Ecto neural progenitor cell (in vitro differentiated cells): ENCODE results near the gene EXOC6B.

Experiments
- DNase-seq: peaks from one replicate; pipeline ENCODE4 v3.0.0-alpha.2; 2018; ENCODE audit warnings: low spot score

Gene EXOC6B

DNA sequence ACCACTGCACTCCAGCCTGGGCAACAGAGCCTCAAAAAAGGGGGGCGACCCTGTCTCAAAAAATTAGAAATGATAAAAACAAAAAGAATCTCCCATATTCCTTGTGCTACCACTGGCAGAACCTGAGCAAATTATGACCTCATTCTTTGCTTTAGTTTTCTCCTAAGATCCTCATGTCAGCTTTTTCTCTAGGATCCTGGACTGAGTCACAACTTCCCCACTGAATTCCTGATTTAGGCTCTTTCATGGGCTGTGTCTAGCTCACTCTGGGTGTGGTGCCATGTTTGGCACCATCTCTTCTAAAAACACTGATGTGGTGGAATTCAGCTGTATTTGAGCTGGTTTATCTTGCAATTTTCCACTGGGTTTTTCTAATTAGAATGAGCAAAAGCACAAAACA is 37.1 kb downstream of the EXOC6B start:
- no peak for DNase-seq

DNA sequence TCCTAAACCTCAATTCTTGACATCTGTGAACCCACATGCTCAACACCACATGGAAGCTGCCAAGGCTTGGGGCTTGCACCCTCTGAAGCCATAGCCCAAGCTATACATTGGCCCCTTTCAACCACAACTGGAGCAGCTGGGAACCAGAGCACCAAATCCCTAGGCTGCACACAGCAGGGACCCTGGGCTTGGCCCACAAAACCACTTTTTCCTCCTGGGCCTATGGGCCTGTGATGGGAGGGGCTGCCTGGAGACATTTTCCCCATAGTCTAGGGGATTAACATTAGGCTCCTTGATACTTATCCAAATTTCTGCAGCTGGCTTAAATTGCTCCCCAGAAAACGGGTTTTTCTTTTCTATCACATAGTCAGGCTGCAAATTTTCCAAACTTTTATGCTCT is 40.3 kb downstream of the EXOC6B start:
- no peak for DNase-seq

DNA sequence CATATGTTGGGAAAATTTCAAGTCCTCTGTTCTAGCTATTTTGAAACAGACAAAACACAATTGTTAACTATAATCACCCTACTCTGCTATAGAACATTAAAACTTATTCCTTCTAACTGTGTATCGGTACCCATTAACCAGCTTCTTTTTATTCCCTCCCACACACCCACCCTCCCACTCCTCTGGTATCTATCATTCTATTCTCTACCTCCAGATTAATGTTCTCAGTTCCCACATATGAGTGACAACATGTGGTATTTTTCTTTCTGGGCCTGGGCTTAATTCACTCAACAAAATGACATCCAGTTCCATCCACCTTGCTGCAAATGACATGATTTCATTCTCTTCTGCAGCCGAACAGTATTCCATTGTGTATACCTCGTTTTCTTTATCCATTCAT is 43.3 kb downstream of the EXOC6B start:
- DNase-seq, result no peak

DNA sequence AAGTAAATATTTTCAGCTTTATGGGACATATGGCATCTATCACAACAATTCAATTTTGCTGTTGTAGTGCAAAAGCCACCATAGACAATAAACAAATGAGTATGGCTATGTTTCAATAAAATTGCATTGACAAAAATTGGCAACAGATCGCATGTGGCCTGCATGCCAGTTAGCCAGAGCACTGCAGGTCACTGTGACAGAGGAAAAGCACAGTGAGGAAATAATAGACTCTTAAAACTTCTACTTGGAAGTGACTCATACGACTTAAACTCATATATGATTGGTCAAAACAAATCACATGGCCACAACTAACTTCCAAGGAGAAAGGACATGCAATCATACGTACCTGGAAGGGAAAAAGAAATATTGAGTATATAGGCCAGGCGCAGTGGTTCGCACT is 44.4 kb downstream of the EXOC6B start:
- no peak for DNase-seq

DNA sequence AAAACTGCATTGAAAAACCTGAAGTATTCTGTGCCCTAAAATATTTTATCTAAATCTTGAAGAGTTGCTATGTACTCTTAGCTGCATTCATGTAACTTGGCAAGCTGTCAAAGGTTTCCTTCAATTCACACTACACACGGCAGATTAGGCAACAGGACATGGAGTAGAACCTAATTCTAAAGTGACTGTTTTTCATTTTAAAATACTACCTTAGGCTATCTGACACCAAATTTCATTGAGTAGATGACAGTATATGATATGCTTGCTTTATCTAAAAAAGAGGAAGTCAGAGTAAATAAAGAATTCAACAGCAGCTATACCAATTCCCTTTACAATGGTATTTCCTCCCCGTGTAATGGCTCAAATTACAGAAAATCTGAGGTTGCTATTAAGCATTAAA is 45.4 kb downstream of the EXOC6B start:
- DNase-seq, result no peak

GRCh38 chr2:72779495-72779894 is 46.3 kb downstream of the EXOC6B start:
- no peak for DNase-seq

DNA sequence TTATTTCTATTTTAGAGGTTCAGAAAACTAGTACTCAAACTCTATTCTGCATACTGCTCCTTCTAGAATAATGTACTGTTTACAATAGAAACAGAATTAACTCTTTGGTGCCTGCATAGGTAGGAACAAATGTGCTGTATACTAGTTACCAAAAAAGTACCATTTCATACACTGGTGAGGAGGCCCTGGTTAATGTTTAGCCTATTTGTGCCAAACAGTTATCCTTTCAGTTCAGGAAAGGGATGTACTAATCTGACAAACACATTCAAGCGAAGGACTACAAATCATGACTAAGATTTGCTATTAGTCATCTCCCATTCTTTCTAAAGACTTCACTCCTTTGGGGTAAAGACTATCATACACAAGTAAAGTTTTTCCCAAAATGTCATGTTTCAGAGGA is 47.4 kb downstream of the EXOC6B start:
- DNase-seq, result no peak

DNA sequence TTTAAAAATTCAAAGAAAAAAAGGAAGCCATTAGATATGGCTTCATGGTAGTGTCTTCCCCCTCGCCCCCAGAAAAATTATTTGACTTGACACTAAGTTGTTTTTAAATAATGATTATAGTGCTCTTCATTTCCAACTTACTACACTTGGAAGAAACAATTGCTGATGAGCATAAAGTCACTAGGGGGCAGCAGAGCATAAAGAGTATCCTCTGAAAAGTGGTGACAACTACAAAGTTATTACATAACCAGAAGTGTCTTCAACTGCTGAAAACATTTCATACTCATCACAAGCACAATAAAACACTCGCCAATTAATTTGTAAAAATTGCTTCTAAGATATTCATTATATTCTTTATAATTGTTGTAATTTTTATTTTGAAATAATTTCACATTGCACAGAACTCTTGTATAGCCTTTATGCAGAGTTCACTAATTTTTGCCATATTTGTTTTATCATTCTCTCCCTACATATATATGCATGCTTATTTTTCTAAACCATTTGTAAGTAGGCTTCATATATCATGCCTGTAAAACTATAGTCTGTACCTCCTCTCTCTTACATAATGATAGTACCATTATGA is 54.9 kb downstream of the EXOC6B start:
- DNase-seq, result no peak

DNA sequence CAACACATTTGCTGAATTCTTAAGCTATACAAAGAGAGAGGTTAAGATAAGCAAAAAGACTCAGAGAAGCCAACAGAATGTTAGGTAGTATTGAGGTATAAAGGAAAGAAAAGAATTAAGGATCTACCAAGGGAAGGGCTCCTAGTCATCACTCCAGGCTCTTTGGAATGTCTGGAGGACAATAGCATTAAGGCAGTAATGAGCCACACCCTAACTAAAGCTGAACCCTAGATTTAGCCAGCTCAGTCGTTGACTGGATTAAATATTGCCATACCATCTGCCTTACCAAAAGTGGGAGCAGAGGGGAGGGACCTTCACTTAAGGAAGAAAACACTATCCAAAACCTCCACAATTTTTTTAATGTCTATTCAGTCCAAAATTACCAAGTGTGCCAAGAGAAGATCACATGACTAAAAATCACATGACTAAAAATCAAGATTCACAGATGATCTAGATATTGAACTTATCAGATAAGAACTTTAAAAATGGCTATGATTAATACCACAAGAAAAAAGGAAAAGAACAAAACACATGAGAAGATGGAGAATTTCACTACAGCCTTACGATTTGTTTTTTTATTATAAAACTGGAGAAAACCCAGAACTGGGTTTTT is 59.7 kb downstream of the EXOC6B start:
- no peak for DNase-seq

DNA sequence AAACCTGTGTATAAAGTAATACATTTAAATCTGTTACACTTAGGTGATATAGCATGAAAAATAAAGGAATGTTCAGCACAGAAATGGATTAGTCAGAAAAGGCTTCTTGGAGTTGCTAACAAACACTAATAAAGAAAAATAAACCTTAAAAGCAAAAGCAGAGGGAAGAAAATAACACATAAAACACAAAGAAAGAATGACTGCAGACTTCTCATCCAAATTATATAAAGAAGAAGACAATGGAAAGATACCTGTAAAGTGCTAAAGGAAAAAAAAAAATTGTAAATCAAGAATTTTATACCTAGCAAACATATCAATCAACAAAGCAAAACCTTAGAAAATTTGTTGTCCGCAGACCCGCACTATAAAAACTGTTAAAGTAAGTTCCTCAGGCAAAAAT is 63.6 kb downstream of the EXOC6B start:
- no peak for DNase-seq

DNA sequence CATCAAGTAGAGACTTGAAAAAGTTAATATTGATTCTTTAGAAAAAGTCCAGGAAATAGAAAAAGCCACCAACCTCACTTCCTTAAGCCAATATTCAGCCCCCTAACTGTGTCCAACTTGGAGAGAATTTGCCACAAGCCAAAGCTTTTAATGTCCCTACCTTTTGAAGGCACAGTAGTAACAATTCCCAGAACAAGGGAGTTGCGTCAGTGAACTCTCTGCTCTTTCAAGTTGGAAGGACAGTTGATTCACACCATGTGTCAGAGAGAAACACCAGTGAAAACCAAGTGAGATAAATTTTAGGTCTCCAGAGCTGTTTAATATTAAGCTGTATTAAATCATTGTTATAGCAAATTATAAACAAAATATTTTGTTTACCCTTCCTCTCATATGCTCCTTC is 66.1 kb downstream of the EXOC6B start:
- no peak for DNase-seq

DNA sequence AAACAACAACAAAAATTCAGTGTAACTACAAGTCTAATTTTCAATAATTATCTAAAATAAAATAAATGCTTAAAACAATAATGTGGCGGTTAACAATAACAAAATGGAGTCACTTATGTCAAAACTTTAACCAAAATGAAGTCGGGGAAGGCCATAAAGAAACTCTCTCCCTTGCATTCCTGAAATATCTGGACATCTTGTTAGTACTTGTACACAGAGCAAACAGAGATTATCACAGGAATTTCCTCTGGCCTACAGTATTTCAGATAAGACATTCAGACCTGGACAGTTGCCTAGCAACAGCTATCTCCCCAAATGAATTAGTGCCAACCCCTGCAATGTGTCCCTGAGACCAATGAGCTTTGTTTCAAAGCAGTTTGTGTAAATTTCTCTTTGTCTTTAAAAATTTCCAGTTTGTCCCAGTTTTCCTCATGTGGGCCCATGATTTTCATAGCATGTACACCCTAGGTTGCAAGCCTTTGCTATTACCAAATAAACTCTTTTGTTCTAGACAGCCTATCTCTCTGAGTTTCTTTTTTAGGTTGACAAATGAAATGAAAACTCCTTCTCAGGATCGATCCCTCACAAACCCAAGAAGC is 68.6 kb downstream of the EXOC6B start:
- no peak for DNase-seq

GRCh38 chr2:72755647-72756423 is 70.0 kb downstream of the EXOC6B start:
- DNase-seq, result no peak

GRCh38 chr2:72754628-72755320 is 71.1 kb downstream of the EXOC6B start:
- DNase-seq, result no peak

GRCh38 chr2:72750977-72751639 is 74.7 kb downstream of the EXOC6B start:
- no peak for DNase-seq

GRCh38 chr2:72750466-72750865 is 75.4 kb downstream of the EXOC6B start:
- no peak for DNase-seq

- DNase-seq, result no peak
These were observed 78.5 kb downstream of the EXOC6B start for GRCh38 chr2:72747344-72747743.

DNA sequence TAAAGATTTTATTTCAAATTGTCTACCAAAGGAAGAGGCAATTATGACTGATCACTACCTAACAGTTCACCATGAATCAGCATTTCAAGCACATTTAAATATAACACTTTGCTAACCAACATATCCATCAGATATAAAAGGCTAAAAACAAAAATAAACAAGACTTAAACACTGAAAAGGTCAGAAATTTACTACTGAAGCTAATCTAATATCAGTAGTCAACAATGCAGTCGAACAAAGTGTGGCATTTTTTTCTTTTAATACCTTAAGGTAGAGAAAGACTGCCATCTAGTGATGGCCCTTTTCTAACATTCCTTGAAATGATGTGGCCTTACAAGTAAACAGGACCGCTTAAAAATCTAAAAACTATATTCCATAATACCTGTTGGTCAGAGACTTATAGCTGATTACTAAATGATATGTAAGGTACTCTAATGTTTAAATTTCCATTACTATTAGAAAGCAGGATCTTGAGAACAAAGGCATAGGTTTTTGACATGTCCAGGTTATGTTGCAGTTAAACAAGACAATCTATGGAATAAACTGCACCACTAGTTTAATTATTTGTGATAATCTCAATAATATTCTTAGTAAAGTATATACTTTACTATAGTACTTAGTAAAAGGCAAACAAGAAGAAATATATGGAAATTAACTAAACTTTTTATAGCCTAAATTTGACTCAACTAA is 80.0 kb downstream of the EXOC6B start:
- no peak for DNase-seq

DNA sequence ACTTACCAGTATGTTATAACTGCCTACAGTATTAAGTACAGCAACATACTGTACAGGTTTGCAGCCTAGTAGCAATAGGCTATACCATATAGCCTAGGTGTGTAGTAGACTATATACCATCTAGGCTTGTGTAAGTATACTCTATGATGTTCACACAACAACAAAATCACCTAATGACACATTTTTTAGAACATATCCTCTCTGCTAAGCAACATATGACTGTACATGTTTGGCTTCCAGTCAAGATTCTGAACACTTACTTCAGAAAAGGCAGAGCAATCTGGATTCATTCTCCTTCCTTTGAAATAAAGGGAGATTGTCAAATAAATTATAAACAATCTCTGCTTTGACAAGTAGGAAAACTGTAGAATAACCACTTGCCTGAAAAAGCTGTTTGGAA is 81.8 kb downstream of the EXOC6B start:
- DNase-seq, result no peak

GRCh38 chr2:72743481-72743880 is 82.4 kb downstream of the EXOC6B start:
- DNase-seq, result no peak

GRCh38 chr2:72738096-72738495 is 87.7 kb downstream of the EXOC6B start:
- no peak for DNase-seq
